Activated naive CD8-positive, alpha-beta T cell treated with anti-CD3 and anti-CD28 coated beads for 36 hours (primary cell): Measurements from ENCODE around the gene MYOCD. TPM values are rescaled to one million over a fixed set of nuclear protein-coding genes. Genes with fewer than 3 reads are reported as not detected.

ENCODE experiments used
- DNase-seq: peaks from one replicate; pipeline ENCODE4 v3.0.0; 2021
- H3K27ac Mint-ChIP-seq: one replicate; pipeline ENCODE4 v1.8.0; 2022; ENCODE audit warnings: mild to moderate bottlenecking, moderate library complexity, mixed read lengths
- H3K27me3 Mint-ChIP-seq: one replicate; pipeline ENCODE4 v1.8.0; 2022; ENCODE audit warnings: mild to moderate bottlenecking, mixed read lengths
- H3K36me3 Mint-ChIP-seq: one replicate; pipeline ENCODE4 v1.8.0; 2021; ENCODE audit warnings: mild to moderate bottlenecking, mixed read lengths
- H3K4me1 Mint-ChIP-seq: one replicate; pipeline ENCODE4 v1.8.0; 2021; ENCODE audit warnings: mixed read lengths
- H3K4me3 Mint-ChIP-seq: one replicate; pipeline ENCODE4 v1.8.0; 2022; ENCODE audit warnings: mild to moderate bottlenecking, moderate library complexity, mixed read lengths
- H3K9me3 Mint-ChIP-seq: one replicate; pipeline ENCODE4 v1.8.0; 2022; ENCODE audit warnings: mixed read lengths
- total RNA-seq, 2 experiments: library from RNA; stranded (reverse); gene quantifications; one replicate each; pipeline ENCODE4 v1.2.3, GENCODE V29; 2021

MYOCD gene
- total RNA-seq, 2 experiments from 2014 or later, result not detected

DNA sequence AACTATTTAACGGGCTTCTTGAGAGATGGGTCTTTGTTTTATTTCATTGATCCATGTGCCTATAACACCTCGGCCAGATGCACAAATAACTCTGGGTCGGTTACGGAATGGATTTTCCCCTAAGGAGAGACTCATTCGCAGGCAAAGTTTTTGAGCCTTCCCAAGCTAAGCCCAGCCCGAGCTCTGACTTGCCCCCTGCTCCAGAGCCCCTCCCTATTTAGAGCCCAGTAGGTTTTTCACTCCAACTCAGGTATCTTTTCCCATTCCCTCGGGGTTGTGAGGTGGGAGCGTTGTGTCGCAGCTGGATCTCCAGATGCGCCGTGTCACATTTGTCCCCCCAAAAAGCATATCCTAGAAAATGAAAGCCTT lies 812 bp upstream of the MYOCD start:
- Mint-ChIP-seq H3K4me1 (peaks cover 2% of the 10 kb centered on the region), H3K9me3 (no peaks in the 10 kb centered on the region), H3K4me3 (no peak overlapping the region), H3K27ac (no peak overlapping the region), H3K27me3 (peaks cover 65% of the 10 kb centered on the region), H3K36me3 (no peaks in the 10 kb centered on the region)
- no peak for DNase-seq

- Mint-ChIP-seq H3K4me3 (no peak overlapping the region), H3K4me1 (peaks cover 2% of the 10 kb centered on the region), H3K36me3 (no peaks in the 10 kb centered on the region), H3K27ac (no peak overlapping the region), H3K9me3 (no peaks in the 10 kb centered on the region), H3K27me3 (peaks cover 69% of the 10 kb centered on the region)
- no peak for DNase-seq
Measured at GRCh38 chr17:12666718-12667117, 1.0 kb downstream of the MYOCD start.

GRCh38 chr17:12667299-12667958 lies 1.7 kb downstream of the MYOCD start:
- H3K4me3 Mint-ChIP-seq, result no peak overlapping the region
- no peaks in the 10 kb centered on the region for H3K36me3 Mint-ChIP-seq
- H3K9me3 Mint-ChIP-seq, result no peaks in the 10 kb centered on the region
- peaks cover 2% of the 10 kb centered on the region for H3K4me1 Mint-ChIP-seq
- peaks cover 64% of the 10 kb centered on the region for H3K27me3 Mint-ChIP-seq
- DNase-seq, result no peak
- H3K27ac Mint-ChIP-seq, result no peak overlapping the region

- Mint-ChIP-seq H3K27me3 (peaks cover 24% of the 10 kb centered on the region), H3K27ac (no peak overlapping the region), H3K36me3 (no peaks in the 10 kb centered on the region), H3K9me3 (no peaks in the 10 kb centered on the region), H3K4me1 (no peaks in the 10 kb centered on the region), H3K4me3 (no peak overlapping the region)
- DNase-seq, result no peak
Measured at GRCh38 chr17:12671906-12672305, 6.2 kb downstream of the MYOCD start.

- Mint-ChIP-seq H3K27ac (no peak overlapping the region), H3K9me3 (no peaks in the 10 kb centered on the region)
- DNase-seq, result no peak
Measured at GRCh38 chr17:12672947-12673346, 7.3 kb downstream of the MYOCD start.

DNA sequence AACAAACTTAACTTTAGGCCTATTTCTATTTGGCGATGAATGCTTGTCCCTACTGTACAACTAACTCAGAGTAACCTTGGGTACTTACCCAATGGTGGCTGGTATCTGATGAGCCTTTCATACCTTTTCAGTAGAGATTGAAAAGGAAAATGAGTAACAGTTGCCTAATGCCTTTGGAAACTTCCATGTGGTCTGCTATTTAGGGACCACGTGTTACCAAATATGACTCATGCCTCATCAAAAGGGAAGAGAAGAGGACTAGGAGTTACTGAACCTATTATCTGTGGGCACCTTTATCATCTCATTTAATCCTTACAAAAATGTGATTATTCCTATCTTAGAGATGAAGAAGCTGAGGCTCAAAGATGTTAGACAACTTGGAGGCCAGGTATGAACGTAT lies 8.1 kb downstream of the MYOCD start:
- H3K9me3 Mint-ChIP-seq, result no peaks in the 10 kb centered on the region
- no peak overlapping the region for H3K4me3 Mint-ChIP-seq
- no peaks in the 10 kb centered on the region for H3K4me1 Mint-ChIP-seq

More at GRCh38 chr17:12672947-12673346, 7.3 kb downstream of the MYOCD start:
- no peak overlapping the region for H3K4me3 Mint-ChIP-seq
- no peaks in the 10 kb centered on the region for H3K36me3 Mint-ChIP-seq
- peaks cover 15% of the 10 kb centered on the region for H3K27me3 Mint-ChIP-seq
- H3K4me1 Mint-ChIP-seq, result no peaks in the 10 kb centered on the region

DNA sequence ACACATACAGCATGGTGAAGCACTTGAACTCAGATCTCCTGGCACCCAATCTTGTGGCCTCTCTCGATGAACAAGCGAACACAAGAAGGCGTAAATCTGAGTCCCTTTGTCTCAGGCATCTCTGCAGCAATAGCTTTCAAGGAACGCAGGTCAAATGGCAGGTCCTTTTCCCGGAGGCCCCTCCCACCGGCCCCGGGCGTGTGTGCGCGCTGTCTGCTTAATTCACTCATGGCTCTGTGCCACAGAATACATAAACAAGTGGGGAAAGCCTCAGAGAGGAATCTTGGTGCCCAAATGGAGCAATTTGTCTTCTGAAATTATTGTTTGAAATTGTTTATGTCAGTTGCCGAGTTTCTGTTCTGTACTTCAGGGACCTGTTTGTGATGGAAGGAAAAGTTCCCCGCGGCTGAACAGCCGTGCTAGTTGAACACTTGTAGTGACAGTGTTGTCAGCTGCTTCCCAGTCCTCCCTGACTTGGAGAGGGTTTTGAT lies 14.8 kb downstream of the MYOCD start:
- Mint-ChIP-seq H3K4me3 (no peak overlapping the region), H3K4me1 (no peaks in the 10 kb centered on the region)

More for the DNA sequence above, 8.1 kb downstream of the MYOCD start:
- H3K27ac Mint-ChIP-seq, result no peak overlapping the region
- no peaks in the 10 kb centered on the region for H3K36me3 Mint-ChIP-seq
- DNase-seq, result no peak
- peaks cover 10% of the 10 kb centered on the region for H3K27me3 Mint-ChIP-seq

GRCh38 chr17:12680993-12681392 lies 15.3 kb downstream of the MYOCD start:
- Mint-ChIP-seq H3K27ac (no peak overlapping the region), H3K4me3 (no peak overlapping the region), H3K36me3 (no peaks in the 10 kb centered on the region), H3K9me3 (no peaks in the 10 kb centered on the region), H3K4me1 (no peaks in the 10 kb centered on the region), H3K27me3 (no peaks in the 10 kb centered on the region)
- no peak for DNase-seq

More for the DNA sequence above, 14.8 kb downstream of the MYOCD start:
- no peak for DNase-seq
- Mint-ChIP-seq H3K27ac (no peak overlapping the region), H3K36me3 (no peaks in the 10 kb centered on the region), H3K27me3 (no peaks in the 10 kb centered on the region), H3K9me3 (no peaks in the 10 kb centered on the region)

GRCh38 chr17:12683299-12683698 lies 17.6 kb downstream of the MYOCD start:
- no peak overlapping the region for H3K27ac Mint-ChIP-seq
- H3K36me3 Mint-ChIP-seq, result no peaks in the 10 kb centered on the region
- no peaks in the 10 kb centered on the region for H3K4me1 Mint-ChIP-seq
- H3K9me3 Mint-ChIP-seq, result no peaks in the 10 kb centered on the region
- H3K4me3 Mint-ChIP-seq, result no peak overlapping the region
- no peak for DNase-seq
- no peaks in the 10 kb centered on the region for H3K27me3 Mint-ChIP-seq

DNA sequence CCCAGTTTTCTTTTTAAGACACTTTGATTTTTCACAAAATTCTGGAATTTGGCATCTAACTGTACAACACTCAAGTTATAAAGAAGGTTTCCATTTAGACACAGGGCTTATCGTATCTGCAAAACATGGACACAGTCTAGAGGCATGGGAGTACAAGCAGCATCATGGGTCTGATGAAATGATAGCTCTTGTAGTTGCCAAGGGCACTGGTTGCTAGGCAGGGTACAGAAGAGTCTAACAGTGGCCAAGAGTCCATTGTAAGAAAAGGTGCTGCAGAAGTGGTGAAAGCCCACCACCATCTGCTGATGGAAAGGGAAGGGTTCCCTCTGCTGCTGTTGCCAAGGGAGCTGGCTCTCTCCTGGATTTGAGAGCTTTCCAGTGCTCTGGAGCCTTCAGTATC lies 20.8 kb downstream of the MYOCD start:
- H3K4me3 Mint-ChIP-seq, result no peak overlapping the region
- no peaks in the 10 kb centered on the region for H3K9me3 Mint-ChIP-seq
- no peaks in the 10 kb centered on the region for H3K27me3 Mint-ChIP-seq
- no peak for DNase-seq
- no peaks in the 10 kb centered on the region for H3K36me3 Mint-ChIP-seq
- H3K4me1 Mint-ChIP-seq, result no peaks in the 10 kb centered on the region
- no peak overlapping the region for H3K27ac Mint-ChIP-seq

GRCh38 chr17:12688382-12688781 lies 22.7 kb downstream of the MYOCD start:
- Mint-ChIP-seq H3K9me3 (no peaks in the 10 kb centered on the region), H3K4me3 (no peak overlapping the region), H3K27ac (no peak overlapping the region), H3K36me3 (no peaks in the 10 kb centered on the region), H3K4me1 (no peaks in the 10 kb centered on the region), H3K27me3 (no peaks in the 10 kb centered on the region)
- DNase-seq, result no peak

DNA sequence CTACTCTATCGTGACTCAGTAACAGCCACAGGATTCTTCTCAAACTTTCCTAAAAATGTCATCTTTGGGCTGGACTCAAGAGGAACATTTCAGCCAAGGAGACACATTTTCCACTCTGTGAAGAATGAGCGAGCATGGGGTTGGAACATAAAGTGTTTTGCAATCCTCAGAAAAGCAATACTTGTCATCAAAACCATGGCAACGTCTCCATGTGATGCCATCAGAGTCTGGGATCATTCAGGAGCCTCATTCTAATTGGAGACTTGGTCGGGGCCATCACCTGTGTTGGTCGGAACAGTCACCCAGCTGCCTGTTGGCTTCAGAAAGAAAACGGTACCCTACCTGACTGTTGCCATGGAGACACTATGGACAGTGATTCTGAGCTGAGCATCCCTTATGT lies 25.5 kb downstream of the MYOCD start:
- no peaks in the 10 kb centered on the region for H3K27me3 Mint-ChIP-seq
- H3K9me3 Mint-ChIP-seq, result peaks cover 1% of the 10 kb centered on the region
- no peaks in the 10 kb centered on the region for H3K36me3 Mint-ChIP-seq
- DNase-seq, result no peak
- no peak overlapping the region for H3K27ac Mint-ChIP-seq
- H3K4me3 Mint-ChIP-seq, result no peak overlapping the region
- no peaks in the 10 kb centered on the region for H3K4me1 Mint-ChIP-seq

- Mint-ChIP-seq H3K9me3 (peaks cover 1% of the 10 kb centered on the region), H3K4me3 (no peak overlapping the region), H3K4me1 (no peaks in the 10 kb centered on the region), H3K27me3 (no peaks in the 10 kb centered on the region), H3K27ac (no peak overlapping the region), H3K36me3 (no peaks in the 10 kb centered on the region)
- DNase-seq, result no peak
Measured at GRCh38 chr17:12693640-12694039, 27.9 kb downstream of the MYOCD start.

DNA sequence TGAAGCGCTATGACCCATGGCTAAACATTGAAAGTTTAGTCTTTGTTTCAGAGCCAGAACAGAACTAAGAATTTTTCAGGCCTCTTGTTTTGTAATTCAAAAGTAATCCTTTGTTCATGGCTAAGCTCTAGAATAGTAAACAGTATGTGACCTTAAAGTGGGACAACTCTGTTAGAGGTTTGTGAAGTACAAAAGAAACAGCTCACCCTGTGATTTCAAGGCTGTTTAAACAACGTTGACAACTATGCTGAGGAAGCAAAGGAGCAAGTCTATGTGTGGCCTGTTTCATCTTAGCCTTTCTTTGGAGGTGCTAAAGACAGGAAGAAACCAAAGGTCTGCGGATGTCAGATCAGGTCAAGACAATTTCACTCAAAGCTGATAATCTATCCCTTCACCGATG lies 40.4 kb downstream of the MYOCD start:
- no peaks in the 10 kb centered on the region for H3K4me1 Mint-ChIP-seq
- H3K4me3 Mint-ChIP-seq, result no peak overlapping the region
- H3K9me3 Mint-ChIP-seq, result peaks cover 4% of the 10 kb centered on the region

DNA sequence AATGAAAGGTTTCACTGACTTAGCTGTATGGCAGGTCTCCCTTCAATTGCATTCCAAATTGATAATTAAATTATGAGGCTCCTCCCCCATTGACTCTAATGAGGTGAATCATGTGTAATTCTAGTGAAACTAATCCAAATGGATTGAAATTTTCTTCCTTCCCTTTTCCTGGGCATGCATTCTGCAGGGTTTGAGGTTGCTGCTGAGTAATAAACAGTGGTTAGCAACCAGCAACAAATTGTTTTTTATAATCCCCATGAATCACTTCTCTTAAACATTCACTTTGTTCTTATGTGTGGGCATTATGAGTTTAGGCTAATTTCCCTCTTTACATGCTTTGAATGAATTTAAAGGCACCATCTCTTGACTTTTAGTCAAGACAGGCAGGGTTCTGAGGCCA lies 43.4 kb downstream of the MYOCD start:
- no peak for DNase-seq
- Mint-ChIP-seq H3K9me3 (no peaks in the 10 kb centered on the region), H3K4me3 (no peak overlapping the region), H3K27me3 (peaks cover 3% of the 10 kb centered on the region), H3K4me1 (no peaks in the 10 kb centered on the region), H3K27ac (no peak overlapping the region), H3K36me3 (no peaks in the 10 kb centered on the region)

More for the DNA sequence above, 40.4 kb downstream of the MYOCD start:
- Mint-ChIP-seq H3K27me3 (peaks cover 3% of the 10 kb centered on the region), H3K36me3 (no peaks in the 10 kb centered on the region), H3K27ac (no peak overlapping the region)
- DNase-seq, result no peak

DNA sequence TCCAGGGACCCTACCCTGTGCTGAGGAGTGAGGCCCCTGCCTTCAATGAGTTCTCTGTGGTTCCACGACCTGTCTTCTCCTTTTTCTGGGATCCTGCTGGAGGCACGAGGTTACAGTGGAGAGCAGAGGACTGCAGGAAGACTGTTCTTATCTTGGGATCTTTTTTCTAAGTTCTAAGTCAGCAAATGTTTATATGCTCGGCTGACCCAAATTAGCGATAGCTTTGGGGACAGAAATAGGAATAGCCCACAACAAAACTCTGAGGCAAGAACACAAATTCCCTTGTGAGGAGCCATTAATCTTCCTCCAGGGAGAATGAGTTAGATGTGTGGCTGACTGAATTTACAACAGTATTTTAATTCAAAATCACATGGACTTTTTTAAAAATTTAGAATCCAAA lies 46.7 kb downstream of the MYOCD start:
- Mint-ChIP-seq H3K4me1 (no peaks in the 10 kb centered on the region), H3K36me3 (no peaks in the 10 kb centered on the region), H3K4me3 (no peak overlapping the region), H3K27me3 (peaks cover 3% of the 10 kb centered on the region), H3K27ac (no peak overlapping the region), H3K9me3 (no peaks in the 10 kb centered on the region)
- no peak for DNase-seq
